ENCODE measurements around the gene TNNI3K.

The TNNI3K gene

DNA sequence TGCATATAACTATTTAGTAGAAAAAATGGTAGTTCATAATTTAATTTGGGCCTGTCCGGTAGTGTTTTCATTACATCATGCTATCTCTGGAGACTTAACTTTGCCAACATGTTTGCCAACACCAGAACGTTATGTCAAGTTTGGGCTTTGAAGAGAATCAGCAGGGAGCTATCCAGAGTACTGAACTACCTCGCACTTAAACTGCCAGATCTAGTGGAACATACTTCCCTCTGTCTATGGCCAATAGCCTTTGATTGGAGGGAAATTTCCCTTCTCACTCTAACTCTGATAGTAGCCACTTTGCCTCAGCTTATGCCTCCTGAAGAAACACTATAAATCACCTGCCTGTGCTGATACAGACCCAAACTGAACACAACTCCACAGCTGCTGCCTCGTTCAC is 267.2 kb downstream of the TNNI3K start:
- Histone ChIP-seq H3K4me1 (ENCODE audit: insufficient read depth, low read length, severe bottlenecking) (no peaks in the 10 kb centered on the region), H3K27ac (ENCODE audit: low read depth, low read length, poor library complexity, severe bottlenecking) (no peak overlapping the region), H4K20me1 (ENCODE audit: insufficient read depth, low read length) (no peaks in the 10 kb centered on the region), H3K36me3 (ENCODE audit: insufficient read depth, low read length) (no peaks in the 10 kb centered on the region), H3K4me2 (ENCODE audit: low read length) (no peak overlapping the region), H3K9me2 (ENCODE audit: low read depth, low read length) (no peaks in the 10 kb centered on the region), H3K79me2 (ENCODE audit: insufficient read depth, low read length) (no peaks in the 10 kb centered on the region), H3K9ac (ENCODE audit: low read length) (no peak overlapping the region), H3K4me3 (ENCODE audit: low read depth, low read length, poor library complexity, severe bottlenecking) (no peak overlapping the region), H2AFZ (ENCODE audit: low read length) (no peak overlapping the region), H3F3A (ENCODE audit: insufficient read depth, low read length) (no peaks in the 10 kb centered on the region), H3K9me3 (ENCODE audit: low read length) (no peaks in the 10 kb centered on the region), H3K27me3 (ENCODE audit: insufficient read depth, low read length) (no peaks in the 10 kb centered on the region)
- no peak for TF ChIP-seq EZH2 (IDR thresholded peaks at IDR 0.05; ENCODE audit: borderline replicate concordance, low read length)
- TF ChIP-seq, protein P1, sequence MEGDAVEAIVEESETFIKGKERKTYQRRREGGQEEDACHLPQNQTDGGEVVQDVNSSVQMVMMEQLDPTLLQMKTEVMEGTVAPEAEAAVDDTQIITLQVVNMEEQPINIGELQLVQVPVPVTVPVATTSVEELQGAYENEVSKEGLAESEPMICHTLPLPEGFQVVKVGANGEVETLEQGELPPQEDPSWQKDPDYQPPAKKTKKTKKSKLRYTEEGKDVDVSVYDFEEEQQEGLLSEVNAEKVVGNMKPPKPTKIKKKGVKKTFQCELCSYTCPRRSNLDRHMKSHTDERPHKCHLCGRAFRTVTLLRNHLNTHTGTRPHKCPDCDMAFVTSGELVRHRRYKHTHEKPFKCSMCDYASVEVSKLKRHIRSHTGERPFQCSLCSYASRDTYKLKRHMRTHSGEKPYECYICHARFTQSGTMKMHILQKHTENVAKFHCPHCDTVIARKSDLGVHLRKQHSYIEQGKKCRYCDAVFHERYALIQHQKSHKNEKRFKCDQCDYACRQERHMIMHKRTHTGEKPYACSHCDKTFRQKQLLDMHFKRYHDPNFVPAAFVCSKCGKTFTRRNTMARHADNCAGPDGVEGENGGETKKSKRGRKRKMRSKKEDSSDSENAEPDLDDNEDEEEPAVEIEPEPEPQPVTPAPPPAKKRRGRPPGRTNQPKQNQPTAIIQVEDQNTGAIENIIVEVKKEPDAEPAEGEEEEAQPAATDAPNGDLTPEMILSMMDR (IDR thresholded peaks at IDR 0.05; ENCODE audit: low read length): no peak

DNA sequence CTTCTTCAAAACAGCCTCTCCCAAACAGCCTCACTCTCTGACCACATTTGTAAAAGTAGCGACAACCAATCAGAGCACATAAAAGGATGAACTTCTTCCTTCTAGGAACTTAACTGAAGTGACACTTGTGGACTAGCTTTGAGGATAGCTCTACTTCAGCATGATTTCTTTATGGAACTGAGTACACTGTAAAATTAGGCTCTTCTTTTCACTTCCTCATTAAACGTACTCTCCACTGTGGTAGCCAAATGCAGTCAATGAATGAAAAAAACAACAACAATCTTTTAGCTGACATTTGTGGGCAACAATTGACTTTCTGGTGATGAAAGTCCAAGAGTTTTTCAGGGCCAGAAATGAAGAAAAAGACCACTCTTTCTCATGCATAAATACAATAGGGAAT is 267.7 kb downstream of the TNNI3K start:
- no peak overlapping the region for H2AFZ ChIP-seq (ENCODE audit: low read length)
- no peaks in the 10 kb centered on the region for H3K9me3 ChIP-seq (ENCODE audit: low read length)
- H3K36me3 ChIP-seq (ENCODE audit: insufficient read depth, low read length): no peaks in the 10 kb centered on the region
- no peak overlapping the region for H3K4me2 ChIP-seq (ENCODE audit: low read length)
- H3K27me3 ChIP-seq (ENCODE audit: insufficient read depth, low read length): no peaks in the 10 kb centered on the region
- no peak overlapping the region for H3K27ac ChIP-seq (ENCODE audit: low read depth, low read length, poor library complexity, severe bottlenecking)
- no peaks in the 10 kb centered on the region for H3K4me1 ChIP-seq (ENCODE audit: insufficient read depth, low read length, severe bottlenecking)
- no peak overlapping the region for H3K4me3 ChIP-seq (ENCODE audit: low read depth, low read length, poor library complexity, severe bottlenecking)
- no peaks in the 10 kb centered on the region for H4K20me1 ChIP-seq (ENCODE audit: insufficient read depth, low read length)
- no peak overlapping the region for H3K9ac ChIP-seq (ENCODE audit: low read length)
- H3K79me2 ChIP-seq (ENCODE audit: insufficient read depth, low read length): no peaks in the 10 kb centered on the region
- H3K9me2 ChIP-seq (ENCODE audit: low read depth, low read length): no peaks in the 10 kb centered on the region
- TF ChIP-seq, protein P1 (IDR thresholded peaks at IDR 0.05; ENCODE audit: low read length): no peak
- no peak for TF ChIP-seq EZH2 (IDR thresholded peaks at IDR 0.05; ENCODE audit: borderline replicate concordance, low read length)
- H3F3A ChIP-seq (ENCODE audit: insufficient read depth, low read length): no peaks in the 10 kb centered on the region

- Histone ChIP-seq H3F3A (ENCODE audit: insufficient read depth, low read length) (no peaks in the 10 kb centered on the region), H3K4me1 (ENCODE audit: insufficient read depth, low read length, severe bottlenecking) (no peaks in the 10 kb centered on the region), H3K9ac (ENCODE audit: low read length) (no peak overlapping the region), H3K4me2 (ENCODE audit: low read length) (no peak overlapping the region), H3K79me2 (ENCODE audit: insufficient read depth, low read length) (no peaks in the 10 kb centered on the region), H4K20me1 (ENCODE audit: insufficient read depth, low read length) (no peaks in the 10 kb centered on the region), H3K36me3 (ENCODE audit: insufficient read depth, low read length) (no peaks in the 10 kb centered on the region), H3K27me3 (ENCODE audit: insufficient read depth, low read length) (no peaks in the 10 kb centered on the region), H2AFZ (ENCODE audit: low read length) (no peak overlapping the region), H3K4me3 (ENCODE audit: low read depth, low read length, poor library complexity, severe bottlenecking) (no peak overlapping the region), H3K9me2 (ENCODE audit: low read depth, low read length) (no peaks in the 10 kb centered on the region), H3K27ac (ENCODE audit: low read depth, low read length, poor library complexity, severe bottlenecking) (no peak overlapping the region), H3K9me3 (ENCODE audit: low read length) (no peaks in the 10 kb centered on the region)
- TF ChIP-seq, protein P1 (IDR thresholded peaks at IDR 0.05; ENCODE audit: low read length): peak; percentile 81
- TF ChIP-seq EZH2 (IDR thresholded peaks at IDR 0.05; ENCODE audit: borderline replicate concordance, low read length): no peak
Observed at GRCh38 chr1:74504125-74504932, 269.1 kb downstream of the TNNI3K start.

All from OCI-LY1 (cell line).